Germinal center (tissue), 1 donor: Measurements from ENCODE around the gene AQP5.

Source experiments
- DNase-seq: peaks from one replicate; pipeline ENCODE4 v3.0.0; 2012; ENCODE audit warnings: mixed read lengths, low spot score

Gene AQP5

DNA sequence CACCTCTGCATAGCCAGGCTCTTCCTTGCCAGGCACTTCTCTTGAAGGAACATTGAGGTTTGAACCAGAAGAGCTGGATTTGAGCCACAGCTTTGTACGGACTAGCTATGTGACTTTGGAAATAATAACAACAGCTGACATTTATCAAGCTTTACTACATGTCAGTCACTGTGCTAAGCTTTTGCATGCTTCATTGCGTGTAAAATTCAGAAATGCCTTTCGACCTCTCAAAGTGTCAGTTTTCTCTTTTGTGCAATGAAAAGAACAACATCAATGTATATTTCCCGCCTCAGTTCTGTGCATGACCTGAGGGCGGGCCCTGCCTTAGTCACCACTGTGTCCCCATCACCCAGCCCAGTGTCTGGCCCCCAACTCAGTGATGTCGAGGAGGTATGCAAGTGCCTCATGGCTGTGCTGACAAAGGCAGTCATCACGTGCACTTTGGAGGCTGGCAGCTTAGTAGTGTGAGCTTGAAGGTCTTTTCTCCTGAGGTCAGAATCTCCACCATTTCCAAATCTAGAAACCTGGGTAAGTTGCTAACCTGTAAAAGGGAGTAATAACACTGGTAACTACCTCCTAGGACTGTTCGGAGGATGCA is 29.0 kb upstream of the AQP5 start:
- DNase-seq = no peak

- no peak for DNase-seq
Observed at GRCh38 chr12:49933796-49934195, 27.9 kb upstream of the AQP5 start.

DNA sequence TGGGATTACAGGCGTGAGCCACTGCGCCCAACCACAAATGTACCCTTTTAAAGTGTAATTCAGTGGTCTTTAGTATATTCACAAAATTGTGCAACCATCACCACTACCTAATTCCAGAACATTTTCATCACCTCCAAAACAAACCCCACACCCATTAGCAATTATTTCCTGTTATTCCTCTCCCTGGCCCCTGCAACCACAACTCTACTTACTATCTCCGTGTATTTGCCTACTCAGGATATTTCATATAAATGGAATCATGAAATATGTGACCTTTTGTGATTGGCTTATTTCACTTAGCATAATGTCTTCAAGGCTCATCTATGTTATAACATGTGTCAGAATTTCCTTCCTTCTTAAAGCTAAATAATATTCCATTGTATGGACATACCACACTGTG is 27.2 kb upstream of the AQP5 start:
- no peak for DNase-seq

DNA sequence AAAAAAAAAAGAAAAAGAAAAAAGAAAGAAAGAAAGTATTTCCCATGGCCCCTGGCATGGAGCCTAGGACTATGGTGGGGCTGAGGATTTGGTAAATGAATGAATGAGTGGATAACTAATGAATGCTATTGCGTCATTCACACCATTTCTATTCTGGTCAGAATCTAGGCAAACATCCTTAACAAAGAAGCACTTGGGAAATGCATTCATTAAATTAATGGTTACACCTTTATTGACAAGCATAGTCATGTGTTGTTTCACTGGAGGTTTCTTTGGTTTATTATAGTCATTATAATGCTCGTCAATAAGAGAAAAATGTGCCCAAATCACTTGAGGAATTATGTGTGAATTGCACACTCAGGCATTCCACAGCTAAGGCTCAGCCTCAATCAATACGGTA is 24.7 kb upstream of the AQP5 start:
- no peak for DNase-seq

DNA sequence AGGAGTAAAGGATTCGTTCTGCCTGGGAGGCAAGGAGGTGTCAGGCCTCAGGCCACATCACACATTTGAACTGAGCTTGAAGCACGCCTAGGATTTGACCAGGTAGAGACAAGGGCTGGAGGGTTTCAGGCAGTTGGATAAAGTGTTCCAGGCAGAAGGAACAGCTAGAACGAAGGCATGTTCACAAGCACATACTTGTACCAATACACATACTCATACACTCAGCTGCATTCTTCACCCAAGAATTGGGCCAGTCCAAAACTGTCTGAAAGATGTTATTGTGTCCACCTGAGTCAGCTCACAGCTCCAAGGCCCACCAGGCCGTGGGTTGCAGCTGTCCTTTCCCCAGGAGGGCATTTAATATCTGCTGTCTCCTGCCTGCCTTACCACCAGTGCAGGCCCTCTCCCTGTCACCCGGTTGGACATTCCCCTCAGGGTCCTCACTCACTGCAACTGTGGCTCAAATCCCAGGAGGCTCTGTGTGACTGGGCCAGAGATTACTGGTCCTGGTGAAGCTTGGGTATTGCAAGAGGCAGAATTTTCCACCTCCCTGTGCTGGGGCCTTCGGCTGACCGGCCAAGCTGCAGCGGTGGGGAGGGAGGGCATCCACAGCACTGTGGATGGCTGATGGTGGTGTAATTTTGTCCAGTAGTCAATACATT is 23.9 kb upstream of the AQP5 start:
- DNase-seq = no peak

DNA sequence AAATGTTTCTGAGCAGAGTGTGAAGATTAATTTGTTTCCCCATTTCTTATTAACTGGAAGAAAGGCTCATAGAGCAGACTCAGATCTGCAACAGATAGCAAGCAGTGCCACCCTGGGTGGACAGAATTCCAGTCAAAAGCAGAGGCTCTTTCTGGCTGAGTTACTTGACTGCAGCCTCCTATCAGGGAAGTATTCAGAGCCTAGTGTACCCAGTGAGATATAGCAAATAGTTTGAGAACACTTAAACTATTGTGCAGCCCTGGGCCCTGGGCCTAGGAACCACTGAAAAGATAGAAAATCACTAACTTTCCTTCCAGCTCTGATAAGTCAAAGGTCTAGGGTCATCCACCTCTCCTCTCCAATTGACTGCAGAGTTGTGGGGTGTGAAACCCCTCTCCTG is 22.4 kb upstream of the AQP5 start:
- no peak for DNase-seq

DNA sequence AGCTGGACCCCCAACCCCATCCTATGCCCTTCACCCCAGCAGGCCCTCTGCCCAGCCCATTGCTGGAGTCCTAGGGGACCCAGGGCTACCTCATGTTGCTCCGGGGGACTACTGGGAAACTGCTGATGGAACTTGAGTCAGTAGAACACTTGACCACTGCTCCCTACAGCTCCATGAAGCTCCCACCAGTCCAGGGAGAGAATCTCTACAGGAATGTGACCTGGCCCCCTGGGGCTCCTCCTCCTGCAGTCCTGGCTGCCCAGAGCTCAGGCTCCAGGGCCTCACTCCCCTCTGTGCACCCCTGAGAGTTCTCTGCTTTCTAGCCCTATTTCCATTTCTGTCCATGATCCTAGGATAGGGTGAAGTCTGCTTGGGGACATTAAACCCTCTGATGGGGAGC is 22.0 kb upstream of the AQP5 start:
- no peak for DNase-seq

DNA sequence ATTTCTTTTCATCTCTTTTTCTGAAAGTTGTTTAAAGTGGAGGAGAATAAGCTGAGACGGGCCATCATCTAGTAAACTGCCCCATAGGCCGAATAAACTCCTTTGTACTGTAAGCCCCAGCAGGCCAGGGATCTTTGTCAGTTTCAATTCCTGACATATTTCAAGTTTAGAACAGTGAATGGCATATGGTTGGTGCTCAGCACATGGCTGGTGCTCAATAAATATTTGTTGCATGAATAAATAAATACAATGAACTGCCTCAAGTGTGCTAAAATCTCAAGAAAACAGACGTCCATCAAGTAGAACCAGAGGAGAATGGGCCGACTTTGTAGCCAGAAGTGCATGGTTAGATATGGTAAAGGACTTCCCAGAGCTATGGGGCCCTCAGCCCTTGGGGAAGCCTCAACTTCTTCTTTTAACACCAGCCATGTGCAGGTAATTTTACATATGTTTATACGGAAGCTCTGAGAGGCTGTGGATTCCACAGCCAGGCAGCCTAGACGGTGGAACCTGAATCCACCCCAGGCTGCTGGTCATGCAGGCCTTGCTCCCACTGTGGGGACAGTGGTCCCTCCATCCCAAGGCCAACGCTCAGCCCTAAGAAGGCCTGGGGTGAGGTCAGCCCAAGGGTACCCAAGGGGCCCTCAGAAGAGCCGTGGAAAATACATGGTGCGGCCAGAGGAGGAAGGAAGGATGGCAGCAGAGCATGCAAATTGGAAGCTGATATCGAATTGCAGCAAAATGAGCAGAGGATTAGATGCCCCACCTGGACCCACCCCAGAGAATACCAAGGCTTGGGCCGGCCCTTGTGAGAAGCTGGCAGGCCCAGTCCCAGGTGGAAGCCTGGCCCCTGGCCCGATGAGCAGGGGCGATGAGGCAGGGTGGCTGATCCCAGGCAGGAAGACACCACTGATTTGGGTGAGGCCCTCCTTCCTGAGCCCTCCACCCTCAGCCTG is 19.8 kb upstream of the AQP5 start:
- DNase-seq = no peak

GRCh38 chr12:49942512-49942893 is 19.2 kb upstream of the AQP5 start:
- DNase-seq = no peak

GRCh38 chr12:49942921-49943624 is 18.6 kb upstream of the AQP5 start:
- DNase-seq = no peak

DNA sequence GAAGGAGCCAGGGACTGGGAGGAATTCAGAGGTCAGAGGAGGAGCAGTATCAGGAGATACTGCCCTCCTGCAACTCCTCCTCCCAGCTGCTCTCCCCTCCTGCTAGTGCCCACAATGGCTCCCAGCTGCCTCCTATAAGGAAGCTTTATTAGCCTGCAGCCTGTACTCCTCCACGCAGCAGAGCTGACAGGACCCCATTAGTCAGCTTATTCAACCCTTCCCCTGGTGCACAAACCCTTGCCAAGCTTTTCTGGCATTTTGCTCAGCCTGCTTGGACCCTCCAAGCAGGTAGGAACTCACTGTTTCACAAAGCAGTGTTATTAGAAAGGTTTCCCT is 18.1 kb upstream of the AQP5 start:
- no peak for DNase-seq

- no peak for DNase-seq
Observed at GRCh38 chr12:49944046-49944445, 17.6 kb upstream of the AQP5 start.

- DNase-seq = no peak
Observed at GRCh38 chr12:49944718-49945117, 17.0 kb upstream of the AQP5 start.

- peak; percentile 83 for DNase-seq
Observed at GRCh38 chr12:49945394-49946080, 16.1 kb upstream of the AQP5 start.

DNA sequence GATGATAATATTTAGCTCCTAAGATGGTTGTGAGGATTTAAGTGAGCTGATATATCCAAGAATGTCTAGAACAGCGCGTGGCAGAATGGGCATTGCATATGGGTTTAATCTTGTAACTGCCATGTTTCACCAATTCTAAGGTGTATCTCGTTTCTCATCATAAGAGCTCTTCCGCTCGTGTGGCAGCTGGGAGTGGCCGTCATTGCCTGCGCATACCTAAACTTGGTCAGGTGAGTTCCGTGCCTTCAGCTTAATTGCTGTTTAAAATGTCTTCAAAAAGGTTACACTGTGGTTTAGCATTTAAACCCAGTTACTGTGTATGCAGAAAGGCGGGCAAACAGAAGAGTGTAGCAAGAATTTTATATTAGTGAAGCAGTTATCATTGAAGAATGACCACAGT is 15.6 kb upstream of the AQP5 start:
- no peak for DNase-seq

DNA sequence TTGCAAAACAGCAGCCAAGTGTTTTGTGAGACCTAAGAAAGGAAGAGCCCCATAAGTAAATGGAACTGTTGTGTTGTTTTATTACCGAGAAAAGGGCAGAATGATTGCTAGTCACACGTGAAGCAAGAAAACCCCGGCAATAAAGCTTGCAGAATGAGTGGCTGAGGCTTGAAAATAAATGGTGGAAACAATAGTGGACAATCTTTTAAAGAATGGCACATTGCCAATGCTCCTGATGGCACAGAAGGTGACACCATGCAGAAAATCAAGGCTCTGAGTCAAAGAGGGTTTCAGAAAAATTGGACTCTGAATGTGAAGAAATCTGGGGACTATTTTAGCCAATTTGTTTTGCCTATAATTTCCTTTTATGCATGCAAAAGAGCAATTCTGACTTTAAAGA is 15.2 kb upstream of the AQP5 start:
- no peak for DNase-seq

- DNase-seq = no peak
Observed at GRCh38 chr12:49947593-49948226, 14.0 kb upstream of the AQP5 start.

DNA sequence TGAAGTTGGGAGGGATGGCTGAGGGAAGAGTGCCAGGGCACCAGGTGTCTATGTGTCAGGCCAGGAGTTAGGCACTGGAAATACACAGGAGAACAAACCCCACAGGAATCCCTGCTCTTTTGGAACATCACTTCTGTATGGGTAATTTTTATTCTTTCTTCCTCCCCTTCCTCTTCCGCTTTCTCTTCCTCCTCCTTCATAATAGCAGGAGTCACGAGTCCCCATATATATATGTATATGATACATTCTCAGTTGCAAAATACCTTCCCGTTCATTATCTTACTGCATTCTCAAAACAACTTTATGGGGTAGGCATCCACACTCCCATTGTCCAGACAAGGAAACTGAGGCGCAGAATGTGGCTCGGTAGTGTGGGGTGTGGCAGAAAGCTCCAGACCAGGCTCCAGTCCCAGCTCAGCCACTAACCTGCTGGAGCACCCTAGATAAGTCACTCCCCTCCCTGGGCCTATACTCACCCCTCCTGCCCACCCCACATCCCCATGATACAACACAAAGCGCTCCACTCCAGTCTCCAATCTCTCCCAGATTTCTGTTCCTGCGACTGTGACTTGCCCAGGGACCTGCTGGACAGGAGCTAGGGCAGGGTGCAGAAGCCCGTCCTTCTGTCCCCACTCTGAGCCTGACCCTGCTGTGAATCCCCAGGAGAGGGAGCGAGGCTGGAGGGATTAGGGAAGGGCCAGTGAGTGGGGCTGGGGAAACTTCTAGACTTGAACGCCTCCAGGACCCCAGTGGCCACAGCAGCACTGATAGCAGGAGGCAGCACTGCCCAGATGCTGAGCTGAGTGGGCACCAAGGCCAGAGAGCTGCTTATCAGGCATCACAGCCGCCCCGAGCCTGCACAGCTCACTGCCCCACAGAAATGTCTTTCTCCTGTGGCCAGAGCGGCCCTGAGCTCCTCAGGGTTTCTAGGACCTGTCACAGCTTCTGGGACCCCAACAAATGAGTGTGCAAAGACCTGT is 12.5 kb upstream of the AQP5 start:
- DNase-seq = no peak

DNA sequence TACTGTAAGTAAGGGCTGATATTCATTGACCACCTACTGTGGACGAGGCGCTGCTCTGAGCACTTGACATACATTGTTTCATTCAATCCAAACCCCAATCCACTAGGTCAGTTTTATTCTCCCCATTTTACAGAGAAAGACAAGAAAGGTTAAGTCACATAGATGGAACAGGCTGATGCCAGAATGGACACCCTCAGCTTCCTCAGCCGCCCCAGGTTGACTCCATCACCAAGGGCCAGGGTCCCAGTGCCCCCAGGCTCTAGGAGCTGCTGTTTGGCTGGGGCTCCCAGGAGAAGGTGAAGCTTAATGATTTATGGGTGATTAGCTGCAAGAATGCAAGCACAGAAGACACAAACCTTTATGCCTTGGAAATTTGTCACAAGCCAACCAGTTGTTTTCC is 11.8 kb upstream of the AQP5 start:
- DNase-seq = no peak
